WTC11 (cell line): ENCODE measurements around the gene USP22. TPM values are rescaled to one million over a fixed set of nuclear protein-coding genes. Genes with fewer than 3 reads are reported as not detected.

Source experiments
- ATAC-seq: fragments of 200-7000 bp; cut with Tn5 transposase; 2 replicates; pipeline ENCODE4 v1.10.0; 2021; ENCODE audit warnings: mild to moderate bottlenecking, moderate library complexity
- CTCF ChIA-PET: fragments of 300-600 bp; sonication (Branson Sonifier 250); formaldehyde crosslinking; loops from one replicate; lab custom pipeline; 2021; ENCODE audit warnings: antibody characterized with exemption; lab: Charles Lee
- POLR2A ChIA-PET: fragments of 350-600 bp; sonication (Branson Sonifier 250); formaldehyde crosslinking; loops from one replicate; lab custom pipeline; 2021; ENCODE audit warnings: antibody characterized with exemption; lab: Charles Lee
- DNase-seq: peaks from one replicate; pipeline ENCODE4 v3.0.0; 2021; ENCODE audit warnings: low spot score
- H3K27ac Mint-ChIP-seq: 2 replicates; pipeline ENCODE4 v1.8.0; 2021; ENCODE audit warnings: mixed read lengths
- H3K27me3 Mint-ChIP-seq: 2 replicates; pipeline ENCODE4 v1.8.0; 2021; ENCODE audit warnings: low read depth, mild to moderate bottlenecking, moderate library complexity, mixed read lengths
- H3K36me3 Mint-ChIP-seq: 2 replicates; pipeline ENCODE4 v1.8.0; 2021; ENCODE audit warnings: mixed read lengths
- H3K4me1 Mint-ChIP-seq: 2 replicates; pipeline ENCODE4 v1.8.0; 2022; ENCODE audit warnings: mixed read lengths
- H3K4me3 Mint-ChIP-seq: 2 replicates; pipeline ENCODE4 v1.8.0; 2021; ENCODE audit warnings: mild to moderate bottlenecking, moderate library complexity, mixed read lengths
- H3K9me3 Mint-ChIP-seq: 2 replicates; pipeline ENCODE4 v1.8.0; 2021; ENCODE audit warnings: mixed read lengths
- MXD4 ChIP-seq: fragments of 250-450 bp; sonication (Bioruptor Pico); IDR thresholded peaks from 2 replicates; pipeline ENCODE4 v1.8.0; 2021; ENCODE audit warnings: mild to moderate bottlenecking, moderate library complexity, borderline replicate concordance
- NR2C2 ChIP-seq: sonication (generic); formaldehyde crosslinking; IDR thresholded peaks from 2 replicates; pipeline ENCODE4 v1.8.0; 2022; ENCODE audit warnings: mild to moderate bottlenecking, missing genetic modification reagents
- PRRX2 ChIP-seq: fragments of 250-450 bp; sonication (Bioruptor Pico); IDR thresholded peaks from 2 replicates; pipeline ENCODE4 v1.8.0; 2021; ENCODE audit warnings: mild to moderate bottlenecking
- SMAD3 ChIP-seq: sonication (generic); formaldehyde crosslinking; IDR thresholded peaks from 2 replicates; pipeline ENCODE4 v1.8.0; 2022; ENCODE audit warnings: missing genetic modification reagents, mild to moderate bottlenecking, borderline replicate concordance
- SOX15 ChIP-seq: fragments of 250-450 bp; sonication (Bioruptor Pico); IDR thresholded peaks from 2 replicates; pipeline ENCODE4 v1.9.0; 2021; ENCODE audit warnings: mild to moderate bottlenecking
- ZBTB21 ChIP-seq: sonication (generic); formaldehyde crosslinking; IDR thresholded peaks from 2 replicates; pipeline ENCODE4 v1.8.1; 2023; ENCODE audit warnings: mild to moderate bottlenecking, missing genetic modification reagents, borderline replicate concordance
- ZNF121 ChIP-seq: sonication (generic); formaldehyde crosslinking; IDR thresholded peaks from 2 replicates; pipeline ENCODE4 v1.8.0; 2023; ENCODE audit warnings: missing genetic modification reagents
- ZNF317 ChIP-seq: sonication (generic); formaldehyde crosslinking; IDR thresholded peaks from 2 replicates; pipeline ENCODE4 v1.8.1; 2023; ENCODE audit warnings: low read depth, mild to moderate bottlenecking, moderate library complexity, missing genetic modification reagents, borderline replicate concordance
- ZNF396 ChIP-seq: fragments of 250-450 bp; sonication (Bioruptor Pico); IDR thresholded peaks from 2 replicates; pipeline ENCODE4 v1.8.0; 2021; ENCODE audit warnings: mild to moderate bottlenecking, moderate library complexity, borderline replicate concordance
- total RNA-seq: library from RNA; stranded (reverse); gene quantifications from 3 replicates; pipeline ENCODE4 v1.2.3, GENCODE V29; 2021
- TF ChIP-seq, protein P1 (sequence below): fragments of 250-450 bp; sonication (Bioruptor Pico); IDR thresholded peaks from 2 replicates; pipeline ENCODE4 v1.9.0; 2021; ENCODE audit warnings: mild to moderate bottlenecking
- TF ChIP-seq, protein P2 (sequence below): sonication (generic); formaldehyde crosslinking; IDR thresholded peaks from 2 replicates; pipeline ENCODE4 v1.8.1; 2022; ENCODE audit warnings: missing genetic modification reagents, borderline replicate concordance
- TF ChIP-seq, protein P3 (sequence below): sonication (generic); formaldehyde crosslinking; IDR thresholded peaks from 2 replicates; pipeline ENCODE4 v1.8.0; 2022; ENCODE audit warnings: missing genetic modification reagents
- TF ChIP-seq, protein P4 (sequence below): fragments of 250-450 bp; sonication (Bioruptor Pico); IDR thresholded peaks from 2 replicates; pipeline ENCODE4 v1.9.0; 2021; ENCODE audit warnings: moderate library complexity, mild to moderate bottlenecking, inconsistent platforms, borderline replicate concordance
- TF ChIP-seq, protein P5 (sequence below): sonication (generic); formaldehyde crosslinking; IDR thresholded peaks from 2 replicates; pipeline ENCODE4 v1.8.1; 2022; ENCODE audit warnings: mild to moderate bottlenecking, missing genetic modification reagents, moderate library complexity, borderline replicate concordance
- TF ChIP-seq, protein P6 (sequence below): sonication (generic); formaldehyde crosslinking; IDR thresholded peaks from 2 replicates; pipeline ENCODE4 v1.8.1; 2023; ENCODE audit warnings: mild to moderate bottlenecking, missing genetic modification reagents
- TF ChIP-seq, protein P7 (sequence below): fragments of 250-450 bp; sonication (Bioruptor Pico); IDR thresholded peaks from 2 replicates; pipeline ENCODE4 v2.1.2; 2022; ENCODE audit warnings: mild to moderate bottlenecking, moderate library complexity

USP22 gene
- total RNA-seq, 1 experiment from 2014 or later, result 289 TPM

DNA sequence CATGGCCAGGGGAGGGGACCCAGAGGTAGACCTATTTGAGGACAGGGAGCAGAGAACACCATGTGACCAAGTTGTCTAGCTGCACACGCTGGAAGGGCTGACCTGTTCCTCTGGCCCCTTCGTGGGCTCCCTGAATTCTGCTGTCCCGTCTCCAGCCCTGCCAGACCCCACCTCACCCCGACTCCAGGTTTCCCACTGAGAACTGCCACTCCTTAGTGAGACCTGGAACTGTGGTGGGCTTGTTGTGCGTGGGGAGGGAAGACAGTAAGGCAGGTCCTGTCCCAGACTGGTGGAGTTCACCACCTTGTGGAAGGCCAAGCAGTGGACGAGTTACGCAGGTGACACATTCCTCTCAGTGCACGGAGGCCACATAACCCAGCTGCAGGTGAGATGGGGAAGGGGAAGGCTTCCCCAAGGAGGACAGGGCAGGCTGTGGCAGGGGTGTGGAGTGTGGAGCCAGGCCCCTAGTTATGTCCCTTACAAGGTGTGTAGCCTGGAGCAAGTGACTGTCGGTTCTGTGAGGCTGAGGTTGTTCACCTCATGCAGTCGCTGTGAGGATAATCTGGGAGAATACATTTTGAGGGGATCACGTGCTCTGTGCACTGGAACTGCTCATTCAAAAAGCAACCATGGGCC lies 54.7 kb downstream of the USP22 start:
- Mint-ChIP-seq H3K4me1 (peaks cover 1% of the 10 kb centered on the region), H3K4me3 (no peak overlapping the region), H3K27ac (no peak overlapping the region), H3K36me3 (peaks cover 11% of the 10 kb centered on the region), H3K9me3 (peaks cover 15% of the 10 kb centered on the region), H3K27me3 (no peaks in the 10 kb centered on the region; the same call in 1 of the 2 replicates)
- ATAC-seq, result no peak
- no peak for DNase-seq
- CTCF ChIA-PET, result interaction anchor here (1.5 kb wide), 1 partner anchor 45 kb away, joined by 3 read pairs; no protein-coding TSS in a partner anchor
- TF ChIP-seq, protein P1, sequence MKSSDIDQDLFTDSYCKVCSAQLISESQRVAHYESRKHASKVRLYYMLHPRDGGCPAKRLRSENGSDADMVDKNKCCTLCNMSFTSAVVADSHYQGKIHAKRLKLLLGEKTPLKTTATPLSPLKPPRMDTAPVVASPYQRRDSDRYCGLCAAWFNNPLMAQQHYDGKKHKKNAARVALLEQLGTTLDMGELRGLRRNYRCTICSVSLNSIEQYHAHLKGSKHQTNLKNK (CRISPR knock-in tag), result no peak
- TF ChIP-seq ZNF317 (CRISPR knock-in tag), result no peak
- TF ChIP-seq, protein P2, sequence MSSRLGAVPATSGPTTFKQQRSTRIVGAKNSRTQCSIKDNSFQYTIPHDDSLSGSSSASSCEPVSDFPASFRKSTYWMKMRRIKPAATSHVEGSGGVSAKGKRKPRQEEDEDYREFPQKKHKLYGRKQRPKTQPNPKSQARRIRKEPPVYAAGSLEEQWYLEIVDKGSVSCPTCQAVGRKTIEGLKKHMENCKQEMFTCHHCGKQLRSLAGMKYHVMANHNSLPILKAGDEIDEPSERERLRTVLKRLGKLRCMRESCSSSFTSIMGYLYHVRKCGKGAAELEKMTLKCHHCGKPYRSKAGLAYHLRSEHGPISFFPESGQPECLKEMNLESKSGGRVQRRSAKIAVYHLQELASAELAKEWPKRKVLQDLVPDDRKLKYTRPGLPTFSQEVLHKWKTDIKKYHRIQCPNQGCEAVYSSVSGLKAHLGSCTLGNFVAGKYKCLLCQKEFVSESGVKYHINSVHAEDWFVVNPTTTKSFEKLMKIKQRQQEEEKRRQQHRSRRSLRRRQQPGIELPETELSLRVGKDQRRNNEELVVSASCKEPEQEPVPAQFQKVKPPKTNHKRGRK (CRISPR knock-in tag), result no peak
- no peak for TF ChIP-seq ZNF396 (CRISPR knock-in tag)
- no peak for TF ChIP-seq NR2C2 (CRISPR knock-in tag)
- no peak for TF ChIP-seq PRRX2 (CRISPR knock-in tag)
- POLR2A ChIA-PET, result no interaction called here

DNA sequence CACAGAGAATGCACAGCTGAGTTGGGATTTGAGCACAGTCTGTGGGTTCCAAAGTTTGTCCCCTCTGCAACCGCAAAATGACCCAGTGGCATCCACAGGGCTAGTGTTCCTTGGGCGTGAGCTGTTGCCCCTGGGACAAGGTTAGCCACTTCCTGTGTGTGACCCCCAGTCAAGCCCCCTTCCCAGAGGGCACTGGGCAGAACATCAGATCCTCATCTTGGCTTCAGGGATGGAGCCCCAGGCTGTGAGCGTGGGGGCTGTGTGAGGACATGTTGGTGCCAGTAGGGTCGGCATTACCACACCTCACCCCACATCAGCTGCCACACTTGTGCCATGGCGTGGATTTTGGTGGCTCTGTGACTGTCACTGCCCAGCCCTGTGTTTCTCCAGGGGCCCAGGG lies 55.3 kb downstream of the USP22 start:
- Mint-ChIP-seq H3K27ac (no peak overlapping the region), H3K4me3 (no peak overlapping the region), H3K27me3 (no peaks in the 10 kb centered on the region; the same call in 1 of the 2 replicates), H3K36me3 (peaks cover 12% of the 10 kb centered on the region), H3K4me1 (no peaks in the 10 kb centered on the region), H3K9me3 (peaks cover 16% of the 10 kb centered on the region)
- TF ChIP-seq NR2C2 (CRISPR knock-in tag) (no peak), SOX15 (no peak), ZNF121 (CRISPR knock-in tag) (no peak), ZBTB21 (CRISPR knock-in tag) (no peak), MXD4 (no peak), SMAD3 (CRISPR knock-in tag) (no peak)
- TF ChIP-seq, protein P1 (CRISPR knock-in tag), result no peak
- TF ChIP-seq, protein P3, sequence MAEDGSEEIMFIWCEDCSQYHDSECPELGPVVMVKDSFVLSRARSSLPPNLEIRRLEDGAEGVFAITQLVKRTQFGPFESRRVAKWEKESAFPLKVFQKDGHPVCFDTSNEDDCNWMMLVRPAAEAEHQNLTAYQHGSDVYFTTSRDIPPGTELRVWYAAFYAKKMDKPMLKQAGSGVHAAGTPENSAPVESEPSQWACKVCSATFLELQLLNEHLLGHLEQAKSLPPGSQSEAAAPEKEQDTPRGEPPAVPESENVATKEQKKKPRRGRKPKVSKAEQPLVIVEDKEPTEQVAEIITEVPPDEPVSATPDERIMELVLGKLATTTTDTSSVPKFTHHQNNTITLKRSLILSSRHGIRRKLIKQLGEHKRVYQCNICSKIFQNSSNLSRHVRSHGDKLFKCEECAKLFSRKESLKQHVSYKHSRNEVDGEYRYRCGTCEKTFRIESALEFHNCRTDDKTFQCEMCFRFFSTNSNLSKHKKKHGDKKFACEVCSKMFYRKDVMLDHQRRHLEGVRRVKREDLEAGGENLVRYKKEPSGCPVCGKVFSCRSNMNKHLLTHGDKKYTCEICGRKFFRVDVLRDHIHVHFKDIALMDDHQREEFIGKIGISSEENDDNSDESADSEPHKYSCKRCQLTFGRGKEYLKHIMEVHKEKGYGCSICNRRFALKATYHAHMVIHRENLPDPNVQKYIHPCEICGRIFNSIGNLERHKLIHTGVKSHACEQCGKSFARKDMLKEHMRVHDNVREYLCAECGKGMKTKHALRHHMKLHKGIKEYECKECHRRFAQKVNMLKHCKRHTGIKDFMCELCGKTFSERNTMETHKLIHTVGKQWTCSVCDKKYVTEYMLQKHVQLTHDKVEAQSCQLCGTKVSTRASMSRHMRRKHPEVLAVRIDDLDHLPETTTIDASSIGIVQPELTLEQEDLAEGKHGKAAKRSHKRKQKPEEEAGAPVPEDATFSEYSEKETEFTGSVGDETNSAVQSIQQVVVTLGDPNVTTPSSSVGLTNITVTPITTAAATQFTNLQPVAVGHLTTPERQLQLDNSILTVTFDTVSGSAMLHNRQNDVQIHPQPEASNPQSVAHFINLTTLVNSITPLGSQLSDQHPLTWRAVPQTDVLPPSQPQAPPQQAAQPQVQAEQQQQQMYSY (CRISPR knock-in tag), result no peak
- TF ChIP-seq, protein P4, sequence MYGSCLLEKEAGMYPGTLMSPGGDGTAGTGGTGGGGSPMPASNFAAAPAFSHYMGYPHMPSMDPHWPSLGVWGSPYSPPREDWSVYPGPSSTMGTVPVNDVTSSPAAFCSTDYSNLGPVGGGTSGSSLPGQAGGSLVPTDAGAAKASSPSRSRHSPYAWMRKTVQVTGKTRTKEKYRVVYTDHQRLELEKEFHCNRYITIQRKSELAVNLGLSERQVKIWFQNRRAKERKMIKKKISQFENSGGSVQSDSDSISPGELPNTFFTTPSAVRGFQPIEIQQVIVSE (CRISPR knock-in tag), result no peak
- TF ChIP-seq, protein P5, sequence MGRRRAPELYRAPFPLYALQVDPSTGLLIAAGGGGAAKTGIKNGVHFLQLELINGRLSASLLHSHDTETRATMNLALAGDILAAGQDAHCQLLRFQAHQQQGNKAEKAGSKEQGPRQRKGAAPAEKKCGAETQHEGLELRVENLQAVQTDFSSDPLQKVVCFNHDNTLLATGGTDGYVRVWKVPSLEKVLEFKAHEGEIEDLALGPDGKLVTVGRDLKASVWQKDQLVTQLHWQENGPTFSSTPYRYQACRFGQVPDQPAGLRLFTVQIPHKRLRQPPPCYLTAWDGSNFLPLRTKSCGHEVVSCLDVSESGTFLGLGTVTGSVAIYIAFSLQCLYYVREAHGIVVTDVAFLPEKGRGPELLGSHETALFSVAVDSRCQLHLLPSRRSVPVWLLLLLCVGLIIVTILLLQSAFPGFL, result no peak
- TF ChIP-seq, protein P6, sequence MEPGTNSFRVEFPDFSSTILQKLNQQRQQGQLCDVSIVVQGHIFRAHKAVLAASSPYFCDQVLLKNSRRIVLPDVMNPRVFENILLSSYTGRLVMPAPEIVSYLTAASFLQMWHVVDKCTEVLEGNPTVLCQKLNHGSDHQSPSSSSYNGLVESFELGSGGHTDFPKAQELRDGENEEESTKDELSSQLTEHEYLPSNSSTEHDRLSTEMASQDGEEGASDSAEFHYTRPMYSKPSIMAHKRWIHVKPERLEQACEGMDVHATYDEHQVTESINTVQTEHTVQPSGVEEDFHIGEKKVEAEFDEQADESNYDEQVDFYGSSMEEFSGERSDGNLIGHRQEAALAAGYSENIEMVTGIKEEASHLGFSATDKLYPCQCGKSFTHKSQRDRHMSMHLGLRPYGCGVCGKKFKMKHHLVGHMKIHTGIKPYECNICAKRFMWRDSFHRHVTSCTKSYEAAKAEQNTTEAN (CRISPR knock-in tag), result no peak
- TF ChIP-seq, protein P7, sequence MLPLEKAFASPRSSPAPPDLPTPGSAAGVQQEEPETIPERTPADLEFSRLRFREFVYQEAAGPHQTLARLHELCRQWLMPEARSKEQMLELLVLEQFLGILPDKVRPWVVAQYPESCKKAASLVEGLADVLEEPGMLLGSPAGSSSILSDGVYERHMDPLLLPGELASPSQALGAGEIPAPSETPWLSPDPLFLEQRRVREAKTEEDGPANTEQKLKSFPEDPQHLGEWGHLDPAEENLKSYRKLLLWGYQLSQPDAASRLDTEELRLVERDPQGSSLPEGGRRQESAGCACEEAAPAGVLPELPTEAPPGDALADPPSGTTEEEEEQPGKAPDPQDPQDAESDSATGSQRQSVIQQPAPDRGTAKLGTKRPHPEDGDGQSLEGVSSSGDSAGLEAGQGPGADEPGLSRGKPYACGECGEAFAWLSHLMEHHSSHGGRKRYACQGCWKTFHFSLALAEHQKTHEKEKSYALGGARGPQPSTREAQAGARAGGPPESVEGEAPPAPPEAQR (CRISPR knock-in tag), result no peak
- CTCF ChIA-PET, result interaction anchor here (1.5 kb wide), 1 partner anchor 44 kb away, joined by 3 read pairs; no protein-coding TSS in a partner anchor
- POLR2A ChIA-PET, result no interaction called here
- ATAC-seq, result no peak
- DNase-seq, result no peak
